Peyer's patch (tissue), 4 donors: ENCODE measurements around the gene ACOX1.

Source experiments
- POLR2A ChIP-seq, 2 donors: fragments of 450-650 bp; IDR thresholded peaks; one replicate each; pipeline ENCODE4 v1.5.1; 2017; ENCODE audit warnings: antibody characterized with exemption in 2 of 2, mild to moderate bottlenecking in 2 of 2, moderate library complexity in 2 of 2
- TF ChIP-seq, protein P1 (sequence below), 6 experiments: fragments of 450-650 bp in 4 of 6; fragments of 200-600 bp in 2 of 6; sonication (generic) in 1 of 6; IDR thresholded peaks; one replicate each; pipeline ENCODE4 v1.5.1; 2017 to 2019; ENCODE audit warnings: antibody characterized with exemption in 6 of 6, mild to moderate bottlenecking in 3 of 6, moderate library complexity in 1 of 6

- TF ChIP-seq, protein P1, sequence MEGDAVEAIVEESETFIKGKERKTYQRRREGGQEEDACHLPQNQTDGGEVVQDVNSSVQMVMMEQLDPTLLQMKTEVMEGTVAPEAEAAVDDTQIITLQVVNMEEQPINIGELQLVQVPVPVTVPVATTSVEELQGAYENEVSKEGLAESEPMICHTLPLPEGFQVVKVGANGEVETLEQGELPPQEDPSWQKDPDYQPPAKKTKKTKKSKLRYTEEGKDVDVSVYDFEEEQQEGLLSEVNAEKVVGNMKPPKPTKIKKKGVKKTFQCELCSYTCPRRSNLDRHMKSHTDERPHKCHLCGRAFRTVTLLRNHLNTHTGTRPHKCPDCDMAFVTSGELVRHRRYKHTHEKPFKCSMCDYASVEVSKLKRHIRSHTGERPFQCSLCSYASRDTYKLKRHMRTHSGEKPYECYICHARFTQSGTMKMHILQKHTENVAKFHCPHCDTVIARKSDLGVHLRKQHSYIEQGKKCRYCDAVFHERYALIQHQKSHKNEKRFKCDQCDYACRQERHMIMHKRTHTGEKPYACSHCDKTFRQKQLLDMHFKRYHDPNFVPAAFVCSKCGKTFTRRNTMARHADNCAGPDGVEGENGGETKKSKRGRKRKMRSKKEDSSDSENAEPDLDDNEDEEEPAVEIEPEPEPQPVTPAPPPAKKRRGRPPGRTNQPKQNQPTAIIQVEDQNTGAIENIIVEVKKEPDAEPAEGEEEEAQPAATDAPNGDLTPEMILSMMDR (IDR thresholded peaks at IDR 0.05): no peak
- no peak for TF ChIP-seq POLR2A (IDR thresholded peaks at IDR 0.05)
Observed at GRCh38 chr17:75933808-75934207, 45.2 kb downstream of the ACOX1 start.
